ENCODE data around the gene SRGAP2C.
"Not testable (repeated sequence)": the region's sequence is repeated elsewhere in the genome, so short reads cannot be mapped to it uniquely, and the experiment has no call there.

The SRGAP2C gene

GRCh38 chr1:121385162-121385561, 200.4 kb downstream of the SRGAP2C start:
- DNase-seq (ENCODE audit: low spot score), result not testable (repeated sequence)

GRCh38 chr1:121385563-121386288, 201.0 kb downstream of the SRGAP2C start:
- not testable (repeated sequence) for DNase-seq (ENCODE audit: low spot score)

- not testable (repeated sequence) for DNase-seq (ENCODE audit: low spot score)
These were observed 201.7 kb downstream of the SRGAP2C start for GRCh38 chr1:121386319-121386948.

GRCh38 chr1:121389895-121390560, 205.3 kb downstream of the SRGAP2C start:
- not testable (repeated sequence) for DNase-seq (ENCODE audit: low spot score)

GRCh38 chr1:121392130-121392529, 207.4 kb downstream of the SRGAP2C start:
- DNase-seq (ENCODE audit: low spot score), result not testable (repeated sequence)

- DNase-seq (ENCODE audit: low spot score), result not testable (repeated sequence)
These were observed 211.0 kb downstream of the SRGAP2C start for GRCh38 chr1:121395718-121396201.

- DNase-seq (ENCODE audit: low spot score), result not testable (repeated sequence)
These were observed 211.7 kb downstream of the SRGAP2C start for GRCh38 chr1:121396335-121397081.

GRCh38 chr1:121397101-121397500, 212.3 kb downstream of the SRGAP2C start:
- DNase-seq (ENCODE audit: low spot score), result not testable (repeated sequence)

GRCh38 chr1:121399193-121399592, 214.4 kb downstream of the SRGAP2C start:
- DNase-seq (ENCODE audit: low spot score), result not testable (repeated sequence)

GRCh38 chr1:121400108-121400507, 215.3 kb downstream of the SRGAP2C start:
- DNase-seq (ENCODE audit: low spot score), result not testable (repeated sequence)

GRCh38 chr1:121400541-121401310, 216.0 kb downstream of the SRGAP2C start:
- DNase-seq (ENCODE audit: low spot score), result not testable (repeated sequence)

- not testable (repeated sequence) for DNase-seq (ENCODE audit: low spot score)
These were observed 216.7 kb downstream of the SRGAP2C start for GRCh38 chr1:121401375-121401955.

- not testable (repeated sequence) for DNase-seq (ENCODE audit: low spot score)
These were observed 218.5 kb downstream of the SRGAP2C start for GRCh38 chr1:121403254-121403653.

GRCh38 chr1:121408354-121408753, 223.6 kb downstream of the SRGAP2C start:
- no peak for DNase-seq (ENCODE audit: low spot score)

- no peak for DNase-seq (ENCODE audit: low spot score)
These were observed 229.0 kb downstream of the SRGAP2C start for GRCh38 chr1:121413821-121414220.

GRCh38 chr1:121414905-121415304, 230.1 kb downstream of the SRGAP2C start:
- DNase-seq (ENCODE audit: low spot score), result no peak

GRCh38 chr1:121417325-121417923, 232.6 kb downstream of the SRGAP2C start:
- DNase-seq (ENCODE audit: low spot score), result no peak

- no peak for DNase-seq (ENCODE audit: low spot score)
These were observed 233.7 kb downstream of the SRGAP2C start for GRCh38 chr1:121418369-121419049.

- DNase-seq (ENCODE audit: low spot score), result not testable (repeated sequence)
These were observed 234.4 kb downstream of the SRGAP2C start for GRCh38 chr1:121419050-121419615.
